Stimulated activated CD8-positive, alpha-beta memory T cell treated with anti-CD3 and anti-CD28 coated beads, Interleukin-2, amount 100 ng/mL, for 48 hours (primary cell): ENCODE data around the gene MARCHF2.
A peak's percentile ranks its signal among the peaks of the same experiment; 100 is the strongest.

Experiments
- DNase-seq, 2 donors: peaks; one replicate each; pipeline ENCODE4 v3.0.0-alpha.2; 2020; ENCODE audit warnings: low read depth in 2 of 2

Gene MARCHF2

DNA sequence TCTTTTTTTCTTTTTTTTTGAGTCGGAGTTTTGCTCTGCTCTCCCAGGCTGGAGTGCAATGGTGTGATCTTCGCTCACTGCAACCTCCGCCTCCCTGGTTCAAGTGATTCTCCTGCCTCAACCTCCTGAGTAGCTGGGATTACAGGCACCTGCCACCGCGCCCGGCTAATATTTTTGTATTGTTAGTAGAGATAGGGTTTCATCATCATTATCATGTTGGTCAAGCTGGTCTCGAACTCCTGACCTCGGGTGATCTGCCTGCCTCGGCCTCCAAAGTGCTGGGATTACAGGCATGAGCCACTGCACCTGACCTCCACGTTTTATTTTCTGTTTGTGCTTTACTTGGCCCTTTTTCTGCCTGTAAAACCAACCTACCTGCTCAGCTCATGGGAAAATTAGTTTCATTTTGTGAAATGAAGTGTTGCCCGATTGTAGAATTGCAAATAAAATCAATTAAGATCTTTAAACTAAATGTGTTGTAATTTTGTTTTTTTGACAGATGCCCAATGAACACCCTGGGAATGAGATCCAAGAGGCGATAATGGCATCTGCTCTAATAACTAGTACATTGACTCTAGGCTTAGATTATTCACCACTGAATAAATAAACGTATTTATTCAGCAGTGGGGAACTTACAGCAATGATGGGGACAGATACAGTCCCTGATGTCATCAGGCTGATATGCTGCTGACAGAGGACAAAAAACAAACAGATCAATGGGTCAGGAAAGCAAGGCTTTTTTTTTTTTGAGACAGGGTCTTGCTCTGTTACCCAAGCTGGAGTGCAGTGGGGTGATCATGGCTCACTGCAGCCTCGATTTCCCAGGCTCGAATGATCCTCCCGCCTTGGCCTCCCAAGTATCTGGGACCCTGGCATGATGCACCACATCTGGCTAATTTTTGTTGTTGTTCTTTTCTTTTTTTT is 25.2 kb upstream of the MARCHF2 start:
- DNase-seq = no peak

DNA sequence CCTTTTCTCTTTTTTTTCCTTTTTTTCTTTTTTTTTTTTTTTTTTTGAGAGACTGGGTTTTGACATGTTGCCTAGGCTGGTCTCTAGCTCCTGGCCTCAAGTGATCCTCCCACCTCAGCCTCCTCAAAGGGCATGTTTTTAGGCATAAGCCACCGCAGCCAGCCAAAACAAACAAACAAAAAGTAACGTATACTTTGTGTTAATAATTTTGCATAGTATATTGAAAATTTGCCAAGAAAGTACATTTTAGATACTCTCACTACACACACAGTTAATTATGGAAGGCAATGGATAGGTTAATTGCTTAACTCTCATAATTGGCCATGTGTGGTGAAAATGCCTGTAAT is 24.5 kb upstream of the MARCHF2 start:
- DNase-seq = no peak

GRCh38 chr19:8389891-8390616 is 23.1 kb upstream of the MARCHF2 start, which contains the start of gene RAB11B:
Gene RAB11B, plus strand, starts transcription at chr19:8390360. Its CDS starts 57 bp downstream, at chr19:8390417.
- DNase-seq = peak; percentile 95 to 97

- DNase-seq = peak; percentile 88 to 97
Observed at GRCh38 chr19:8390617-8390981, 22.5 kb upstream of the MARCHF2 start.

- no peak for DNase-seq
Observed at GRCh38 chr19:8391198-8392016, 21.7 kb upstream of the MARCHF2 start.

GRCh38 chr19:8392017-8392591 is 21.0 kb upstream of the MARCHF2 start:
- DNase-seq = no peak

DNA sequence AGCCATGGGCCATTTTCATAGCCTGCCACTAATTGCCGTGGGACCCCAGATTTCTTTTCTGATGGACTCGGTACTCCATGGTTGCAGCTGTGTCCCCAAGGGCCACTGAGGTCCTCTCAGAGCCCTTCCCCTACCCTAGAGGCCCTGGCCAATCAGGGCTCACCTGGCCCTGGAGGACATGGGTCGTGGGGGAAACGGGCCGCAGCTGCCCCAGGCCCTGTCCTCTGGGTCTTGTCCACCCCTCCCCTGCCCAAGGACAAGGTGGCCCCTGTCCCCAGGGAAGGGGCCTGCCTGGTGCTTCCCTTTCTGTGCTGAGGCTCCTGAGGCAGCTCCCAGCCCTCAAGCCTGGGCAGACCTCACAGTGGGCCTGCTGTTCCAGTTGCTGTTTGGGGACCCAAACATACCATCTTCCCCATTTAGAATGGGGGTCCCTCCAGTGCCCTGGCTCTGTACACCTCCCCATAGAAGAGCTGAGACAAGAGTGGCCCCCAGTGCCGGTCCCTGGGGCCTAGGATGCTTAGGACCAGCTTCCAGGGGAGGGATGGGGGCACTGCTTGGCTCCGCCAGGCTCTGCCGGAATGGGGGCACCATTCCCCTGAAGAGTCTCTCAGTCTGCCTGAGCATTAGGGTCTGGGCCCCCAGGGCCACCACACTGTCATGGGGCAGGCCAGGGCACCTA is 19.8 kb upstream of the MARCHF2 start:
- DNase-seq = no peak

DNA sequence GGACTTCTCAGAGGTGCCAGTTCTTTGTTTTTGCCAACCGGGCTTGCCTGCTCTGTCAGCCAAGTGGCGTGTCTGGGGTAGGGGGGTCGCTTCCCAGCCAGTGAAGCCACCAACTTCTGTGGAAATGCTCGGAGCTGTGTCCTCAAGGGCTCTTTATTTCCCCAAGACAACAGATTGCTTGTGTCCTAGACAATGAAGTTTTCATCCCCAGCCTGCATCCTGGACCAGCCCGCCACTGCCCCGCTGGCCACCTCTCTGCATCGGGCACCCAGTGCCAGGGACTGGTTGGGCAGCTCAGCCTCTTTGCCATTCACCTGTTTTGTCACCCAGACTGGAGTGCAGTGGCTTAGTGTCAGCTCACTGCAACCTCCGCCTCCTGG is 19.2 kb upstream of the MARCHF2 start:
- DNase-seq = no peak

DNA sequence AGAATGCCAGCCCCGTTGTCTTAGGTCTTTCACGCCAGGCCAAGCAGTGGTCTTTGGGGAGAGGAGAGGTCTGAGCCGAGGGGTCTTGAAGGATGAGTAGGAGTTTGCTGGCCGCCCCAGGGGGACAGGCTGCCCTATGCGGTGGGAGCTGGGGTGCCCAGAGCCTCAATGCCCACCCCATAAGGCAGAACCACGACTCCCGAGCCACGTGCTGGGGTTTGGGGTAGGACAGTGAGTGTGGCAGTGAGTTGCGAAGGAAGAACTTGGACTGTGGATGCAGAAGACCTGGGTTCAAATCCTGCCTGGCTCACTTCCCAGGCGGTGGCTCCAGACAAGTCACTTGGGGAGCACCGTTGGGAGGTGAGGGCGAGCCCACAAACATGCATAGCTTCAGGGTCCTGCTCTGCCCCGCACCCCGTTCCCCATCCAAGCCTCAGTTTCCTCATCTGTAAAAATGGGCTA is 17.5 kb upstream of the MARCHF2 start:
- DNase-seq = no peak

GRCh38 chr19:8396185-8396562 is 16.9 kb upstream of the MARCHF2 start:
- no peak for DNase-seq

- DNase-seq = peak; percentile 64 to 66
Observed at GRCh38 chr19:8396563-8397203, 16.4 kb upstream of the MARCHF2 start.

DNA sequence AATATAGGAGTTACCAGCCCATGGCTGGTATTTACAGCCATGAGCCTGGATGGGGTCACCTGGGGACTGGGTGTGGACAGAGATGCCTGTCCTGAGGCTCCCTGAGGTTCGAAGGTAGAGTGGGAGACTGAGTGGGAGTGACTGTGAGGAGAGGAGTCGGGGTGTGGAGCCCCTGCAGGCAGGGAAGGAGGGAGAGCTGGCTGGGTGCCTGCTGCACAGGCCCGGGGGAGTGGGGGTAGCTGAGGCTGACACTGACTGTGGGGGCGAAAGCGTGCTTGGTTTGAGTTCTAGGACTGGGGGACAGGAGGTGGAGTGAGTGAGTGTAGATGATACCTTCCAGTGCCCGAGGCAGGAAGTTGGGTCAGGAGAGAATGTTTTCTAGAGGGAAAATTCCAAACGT is 15.8 kb upstream of the MARCHF2 start:
- DNase-seq = no peak

- DNase-seq = no peak
Observed at GRCh38 chr19:8397746-8398310, 15.3 kb upstream of the MARCHF2 start.

GRCh38 chr19:8398311-8398771 is 14.8 kb upstream of the MARCHF2 start:
- no peak for DNase-seq

DNA sequence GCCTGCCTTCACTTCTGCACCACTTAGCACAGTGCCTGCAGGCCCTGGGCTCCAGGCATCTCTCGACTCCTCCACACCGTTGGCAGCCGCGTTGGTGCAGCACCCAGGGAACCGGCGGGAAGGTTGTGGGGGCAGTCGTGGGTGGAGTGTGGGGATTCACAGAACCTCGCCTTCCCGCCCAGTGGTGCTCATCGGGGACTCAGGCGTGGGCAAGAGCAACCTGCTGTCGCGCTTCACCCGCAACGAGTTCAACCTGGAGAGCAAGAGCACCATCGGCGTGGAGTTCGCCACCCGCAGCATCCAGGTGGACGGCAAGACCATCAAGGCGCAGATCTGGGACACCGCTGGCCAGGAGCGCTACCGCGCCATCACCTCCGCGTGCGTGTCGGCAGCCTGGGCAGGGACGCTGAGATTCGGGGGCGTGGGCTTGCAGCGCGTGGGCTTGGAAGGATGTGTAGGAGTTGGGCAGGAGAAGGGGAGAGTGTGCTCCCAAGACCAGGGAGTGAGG is 13.4 kb upstream of the MARCHF2 start:
- DNase-seq = no peak

GRCh38 chr19:8401981-8402411 is 11.1 kb upstream of the MARCHF2 start:
- no peak for DNase-seq

- DNase-seq = no peak
Observed at GRCh38 chr19:8403098-8403819, 9.8 kb upstream of the MARCHF2 start.

DNA sequence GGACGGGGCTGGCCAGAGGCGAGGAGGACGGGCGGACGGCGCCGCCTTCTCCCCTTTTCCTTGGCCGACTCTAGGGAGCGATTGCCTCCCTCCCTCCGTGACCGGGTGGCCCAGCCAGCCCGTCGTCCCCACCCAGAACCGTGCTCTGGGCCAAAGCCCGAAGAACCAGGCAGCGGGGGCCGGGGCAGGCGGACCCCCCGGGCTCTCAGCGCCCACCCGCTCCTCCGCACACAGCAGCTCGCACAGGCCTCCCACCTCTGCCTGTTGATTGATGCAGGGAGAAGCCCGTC is 9.3 kb upstream of the MARCHF2 start:
- DNase-seq = no peak

GRCh38 chr19:8404391-8405151 is 8.5 kb upstream of the MARCHF2 start:
- no peak for DNase-seq
